NCI-H345 (cell line): ENCODE results near the gene SRSF8.
"Not testable (repeated sequence)": the region's sequence is repeated elsewhere in the genome, so short reads cannot be mapped to it uniquely, and the experiment has no call there.

ENCODE experiments used
- DNase-seq: peaks from one replicate; lab custom pipeline; 2025; lab: John Stamatoyannopoulos, UW

The SRSF8 gene

GRCh38 chr11:95095858-95096587 lies 29.3 kb downstream of the SRSF8 start:
- no peak for DNase-seq

- DNase-seq, result no peak
These were observed 30.5 kb downstream of the SRSF8 start for GRCh38 chr11:95097209-95097608.

- no peak for DNase-seq
These were observed 32.1 kb downstream of the SRSF8 start for GRCh38 chr11:95098826-95099225.

GRCh38 chr11:95100191-95100648 lies 33.5 kb downstream of the SRSF8 start:
- DNase-seq, result no peak

GRCh38 chr11:95100856-95101507 lies 34.3 kb downstream of the SRSF8 start:
- no peak for DNase-seq

GRCh38 chr11:95101935-95102334 lies 35.2 kb downstream of the SRSF8 start:
- DNase-seq, result no peak

- DNase-seq, result no peak
These were observed 36.0 kb downstream of the SRSF8 start for GRCh38 chr11:95102733-95103132.

GRCh38 chr11:95103701-95104100 lies 37.0 kb downstream of the SRSF8 start:
- no peak for DNase-seq

- DNase-seq, result no peak
These were observed 37.6 kb downstream of the SRSF8 start for GRCh38 chr11:95104121-95104830.

GRCh38 chr11:95104856-95105255 lies 38.1 kb downstream of the SRSF8 start:
- no peak for DNase-seq

GRCh38 chr11:95108159-95108611 lies 41.5 kb downstream of the SRSF8 start:
- no peak for DNase-seq

- no peak for DNase-seq
These were observed 42.2 kb downstream of the SRSF8 start for GRCh38 chr11:95108671-95109551.

GRCh38 chr11:95111471-95111870 lies 44.8 kb downstream of the SRSF8 start:
- not testable (repeated sequence) for DNase-seq

GRCh38 chr11:95111923-95112540 lies 45.3 kb downstream of the SRSF8 start:
- no peak for DNase-seq

GRCh38 chr11:95115597-95115996 lies 48.9 kb downstream of the SRSF8 start:
- DNase-seq, result no peak

- DNase-seq, result no peak
These were observed 52.8 kb downstream of the SRSF8 start for GRCh38 chr11:95119361-95120060.
